WTC11 (cell line): Measurements from ENCODE around the gene EBF3.

Experiments
- ATF1 ChIP-seq: sonication (generic); formaldehyde crosslinking; IDR thresholded peaks from 2 replicates; pipeline ENCODE4 v1.8.1; 2023; ENCODE audit warnings: mild to moderate bottlenecking, moderate library complexity, missing genetic modification reagents
- ATF3 ChIP-seq: sonication (generic); formaldehyde crosslinking; conservative IDR thresholded peaks from 2 replicates; pipeline ENCODE4 v1.8.1; 2022; ENCODE audit warnings: mild to moderate bottlenecking, missing genetic modification reagents
- CTCF ChIP-seq: fragments of 200-600 bp; IDR thresholded peaks from 2 replicates; pipeline ENCODE4 v1.8.0; 2022; ENCODE audit warnings: antibody characterized with exemption
- ESRRA ChIP-seq: sonication (generic); formaldehyde crosslinking; IDR thresholded peaks from 2 replicates; pipeline ENCODE4 v1.8.1; 2022; ENCODE audit warnings: mild to moderate bottlenecking, missing genetic modification reagents, borderline replicate concordance
- NFYB ChIP-seq: sonication (generic); formaldehyde crosslinking; conservative IDR thresholded peaks from 2 replicates; pipeline ENCODE4 v1.8.0; 2022; ENCODE audit warnings: low read depth, missing genetic modification reagents
- STAT6 ChIP-seq: sonication (generic); formaldehyde crosslinking; conservative IDR thresholded peaks from 2 replicates; pipeline ENCODE4 v1.8.1; 2023; ENCODE audit warnings: mild to moderate bottlenecking, low read depth, missing genetic modification reagents, moderate library complexity
- USF2 ChIP-seq: sonication (generic); formaldehyde crosslinking; IDR thresholded peaks from 2 replicates; pipeline ENCODE4 v1.8.1; 2023; ENCODE audit warnings: mild to moderate bottlenecking, missing genetic modification reagents, moderate library complexity
- ZBTB43 ChIP-seq: sonication (generic); formaldehyde crosslinking; IDR thresholded peaks from 2 replicates; pipeline ENCODE4 v1.8.1; 2023; ENCODE audit warnings: mild to moderate bottlenecking, missing genetic modification reagents
- ZNF138 ChIP-seq: sonication (generic); formaldehyde crosslinking; conservative IDR thresholded peaks from 2 replicates; pipeline ENCODE4 v1.8.1; 2022; ENCODE audit warnings: mild to moderate bottlenecking, moderate library complexity, missing genetic modification reagents
- ZNF281 ChIP-seq: sonication (generic); formaldehyde crosslinking; IDR thresholded peaks from 2 replicates; pipeline ENCODE4 v1.8.0; 2023; ENCODE audit warnings: mild to moderate bottlenecking, missing genetic modification reagents
- TF ChIP-seq, protein P1 (sequence below): sonication (generic); formaldehyde crosslinking; IDR thresholded peaks from 2 replicates; pipeline ENCODE4 v1.8.0; 2023; ENCODE audit warnings: missing genetic modification reagents
- TF ChIP-seq, protein P2 (sequence below): sonication (generic); formaldehyde crosslinking; IDR thresholded peaks from 2 replicates; pipeline ENCODE4 v1.8.0; 2022; ENCODE audit warnings: mild to moderate bottlenecking, missing genetic modification reagents
- TF ChIP-seq, protein P3 (sequence below): sonication (generic); formaldehyde crosslinking; IDR thresholded peaks from 2 replicates; pipeline ENCODE4 v1.8.1; 2022; ENCODE audit warnings: missing genetic modification reagents, borderline replicate concordance

DNA sequence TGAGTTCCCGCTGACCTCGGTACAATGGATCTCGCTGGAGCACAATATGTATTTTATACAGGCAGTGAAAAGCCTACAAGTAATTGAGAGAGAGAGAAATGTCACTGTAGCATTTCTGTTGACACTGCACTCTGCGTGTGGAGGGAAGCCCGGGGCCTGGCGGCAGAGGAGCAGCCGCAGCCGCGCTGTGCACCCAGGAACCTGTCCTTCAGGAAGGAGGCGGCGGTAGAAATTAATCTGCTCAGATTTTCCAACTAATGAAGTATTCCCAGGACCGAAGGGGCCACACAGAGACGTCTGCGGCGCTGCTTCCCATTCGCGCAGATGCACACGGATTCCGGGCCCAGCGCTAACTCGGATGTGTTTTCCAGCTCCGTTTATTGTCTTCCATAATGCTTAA lies 170.1 kb downstream of the EBF3 start:
- TF ChIP-seq ATF3 (CRISPR knock-in tag) (no peak), CTCF (no peak), ZNF138 (CRISPR knock-in tag) (no peak), ESRRA (CRISPR knock-in tag) (no peak), NFYB (CRISPR knock-in tag) (no peak), USF2 (CRISPR knock-in tag) (no peak), ZNF281 (CRISPR knock-in tag) (no peak), STAT6 (CRISPR knock-in tag) (no peak), ATF1 (CRISPR knock-in tag) (no peak), ZBTB43 (CRISPR knock-in tag) (no peak)
- TF ChIP-seq, protein P1, sequence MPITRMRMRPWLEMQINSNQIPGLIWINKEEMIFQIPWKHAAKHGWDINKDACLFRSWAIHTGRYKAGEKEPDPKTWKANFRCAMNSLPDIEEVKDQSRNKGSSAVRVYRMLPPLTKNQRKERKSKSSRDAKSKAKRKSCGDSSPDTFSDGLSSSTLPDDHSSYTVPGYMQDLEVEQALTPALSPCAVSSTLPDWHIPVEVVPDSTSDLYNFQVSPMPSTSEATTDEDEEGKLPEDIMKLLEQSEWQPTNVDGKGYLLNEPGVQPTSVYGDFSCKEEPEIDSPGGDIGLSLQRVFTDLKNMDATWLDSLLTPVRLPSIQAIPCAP (CRISPR knock-in tag): no peak
- TF ChIP-seq, protein P2, sequence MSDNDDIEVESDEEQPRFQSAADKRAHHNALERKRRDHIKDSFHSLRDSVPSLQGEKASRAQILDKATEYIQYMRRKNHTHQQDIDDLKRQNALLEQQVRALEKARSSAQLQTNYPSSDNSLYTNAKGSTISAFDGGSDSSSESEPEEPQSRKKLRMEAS (CRISPR knock-in tag): no peak
- TF ChIP-seq, protein P3, sequence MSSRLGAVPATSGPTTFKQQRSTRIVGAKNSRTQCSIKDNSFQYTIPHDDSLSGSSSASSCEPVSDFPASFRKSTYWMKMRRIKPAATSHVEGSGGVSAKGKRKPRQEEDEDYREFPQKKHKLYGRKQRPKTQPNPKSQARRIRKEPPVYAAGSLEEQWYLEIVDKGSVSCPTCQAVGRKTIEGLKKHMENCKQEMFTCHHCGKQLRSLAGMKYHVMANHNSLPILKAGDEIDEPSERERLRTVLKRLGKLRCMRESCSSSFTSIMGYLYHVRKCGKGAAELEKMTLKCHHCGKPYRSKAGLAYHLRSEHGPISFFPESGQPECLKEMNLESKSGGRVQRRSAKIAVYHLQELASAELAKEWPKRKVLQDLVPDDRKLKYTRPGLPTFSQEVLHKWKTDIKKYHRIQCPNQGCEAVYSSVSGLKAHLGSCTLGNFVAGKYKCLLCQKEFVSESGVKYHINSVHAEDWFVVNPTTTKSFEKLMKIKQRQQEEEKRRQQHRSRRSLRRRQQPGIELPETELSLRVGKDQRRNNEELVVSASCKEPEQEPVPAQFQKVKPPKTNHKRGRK (CRISPR knock-in tag): no peak
